ENCODE measurements around the gene BCL11B. TPM values are rescaled to one million over a fixed set of nuclear protein-coding genes. Genes with fewer than 3 reads are reported as not detected.

BCL11B gene
- total and polyA plus RNA-seq, 2 of the 8 experiments (the other 6 are each of a cell fraction or from before 2014, with no cell fraction given), result 0.63 to 5.9 TPM

DNA sequence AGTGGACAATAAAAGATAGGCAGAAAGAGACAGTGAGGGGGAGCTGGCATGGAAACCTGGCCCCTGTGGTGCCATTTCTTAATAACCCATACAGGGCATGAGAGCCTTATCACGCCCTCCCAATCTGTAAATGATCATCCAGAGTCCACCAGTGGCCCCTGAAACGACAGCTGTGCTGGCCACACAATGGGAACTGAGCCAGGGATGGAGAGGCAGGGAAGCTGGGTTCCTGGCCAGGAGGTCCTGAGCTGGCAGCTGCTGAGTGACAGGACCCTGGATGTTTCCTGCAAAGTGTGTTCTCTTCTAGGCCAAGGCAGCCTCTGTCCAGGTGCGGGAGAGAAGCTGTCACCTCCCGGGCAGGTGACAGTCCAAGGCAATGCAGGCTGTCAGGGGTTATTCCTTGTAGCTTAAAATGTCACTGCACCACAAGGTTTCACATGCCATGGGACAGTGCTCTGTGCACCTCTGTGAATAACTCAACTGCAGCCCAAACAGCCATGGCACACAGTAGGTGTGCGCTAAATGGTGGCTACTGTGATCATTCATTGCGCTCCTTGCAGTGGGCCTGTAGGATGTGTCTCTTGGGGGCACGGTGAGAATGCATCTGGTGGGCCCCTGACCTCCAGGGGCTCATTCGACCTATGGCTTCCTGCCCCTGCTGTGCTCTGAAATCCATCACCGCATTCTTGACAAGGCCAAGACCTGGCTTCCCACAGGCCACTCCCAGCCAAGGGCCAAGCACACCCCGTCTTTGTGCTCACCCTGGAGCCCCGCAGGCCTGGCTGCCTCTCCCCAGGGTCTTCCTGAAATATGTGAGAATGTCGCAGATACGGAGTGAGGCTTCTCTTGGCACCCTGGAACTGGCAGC, 46.3 kb upstream of the BCL11B start:
- no peak overlapping the region for H3K9ac ChIP-seq (replicated peaks in 1 of 4; ENCODE audit: extremely low read depth in 1 of 4, low read depth in 3 of 4, low read length in 3 of 4)
- H4K5ac ChIP-seq (ENCODE audit: insufficient read length, low read depth, low read length), result no peak overlapping the region
- 0 out of 2 replicates have a peak overlapping the region, but pooled peaks have one; percentile 29 for H3K18ac ChIP-seq (ENCODE audit: extremely low read depth, low read length)
- no peak overlapping the region for H2BK15ac ChIP-seq (ENCODE audit: low read length)
- ChIA-PET POLR2A (ENCODE audit: partially characterized antibody) (no interaction called here), CTCF (ENCODE audit: partially characterized antibody) (interaction anchor here (0.6 to 3.3 kb wide), 14 partner anchors 10 to 1336 kb away, joined by 3 to 29 read pairs (median 6); no protein-coding TSS in a partner anchor)
- no peak overlapping the region; the same call in 1 of the 2 replicates for H2AFZ ChIP-seq (ENCODE audit: low read length)
- H3K56ac ChIP-seq (replicated peaks; ENCODE audit: insufficient read length, low read depth, low read length), result no peak overlapping the region
- H2BK5ac ChIP-seq (ENCODE audit: low read depth, low read length), result 0 out of 2 replicates have a peak overlapping the region, but pooled peaks have one; percentile 42
- no peak overlapping the region; the same call in 1 of the 2 replicates for H3K27ac ChIP-seq (ENCODE audit: low read depth, low read length)
- no peak overlapping the region for H3K23ac ChIP-seq (ENCODE audit: insufficient read length)
- DNase-seq (ENCODE audit: low read depth in 1 of 2, low spot score in 2 of 2) (peak in 1 of 2 experiments; percentile 46), FAIRE-seq (no peak)
- no peak overlapping the region; the same call in 1 of the 2 replicates for H4K8ac ChIP-seq (ENCODE audit: extremely low read depth, insufficient read depth, low read length)
- no peak overlapping the region for H3K4ac ChIP-seq (replicated peaks; ENCODE audit: insufficient read length, low read depth, low read length)
- no peak overlapping the region for H4K91ac ChIP-seq (replicated peaks; ENCODE audit: insufficient read length, low read length)
- peak overlapping the region; percentile 32; the same call in 1 of the 2 replicates for H2BK12ac ChIP-seq (ENCODE audit: low read depth, low read length)
- H3K14ac ChIP-seq (ENCODE audit: insufficient read length), result no peak overlapping the region
- no peaks in the 10 kb centered on the region for H3K9me3 ChIP-seq (ENCODE audit: insufficient read depth in 2 of 2, low read depth in 1 of 2, low read length in 1 of 2)
- H2BK20ac ChIP-seq (ENCODE audit: low read length), result 0 out of 2 replicates have a peak overlapping the region, but pooled peaks have one; percentile 84
- WGBS, 2 experiments (ENCODE audit: extremely low coverage in 1 of 2, insufficient coverage in 1 of 2, insufficient read length in 1 of 2, insufficient replicate concordance in 2 of 2, low coverage in 1 of 2, low lambda C conversion rate in 2 of 2, missing lambda C conversion rate in 1 of 2), result 71% methylated on average over 13 of the region's 13 CpGs; no CpG with 5 or more reads in 1 of the 2 experiments
- H2BK120ac ChIP-seq (replicated peaks; ENCODE audit: low read depth, low read length), result no peak overlapping the region
- H3K27me3 ChIP-seq (replicated peaks in 1 of 4; ENCODE audit: control insufficient read depth in 3 of 4, extremely low read depth in 1 of 4, insufficient read depth in 3 of 4, low read length in 3 of 4), result no peaks in the 10 kb centered on the region; a peak in 2 of 7 replicates
- H3K36me3 ChIP-seq (ENCODE audit: control insufficient read depth in 2 of 4, insufficient read depth in 4 of 4, low read length in 3 of 4), result no peaks in the 10 kb centered on the region
- H4K20me1 ChIP-seq (replicated peaks in 1 of 2; ENCODE audit: control insufficient read depth in 1 of 2, insufficient read depth in 2 of 2, low read length in 2 of 2), result peaks cover 0 to 2% of the 10 kb centered on the region in 2 experiments
- no peaks in the 10 kb centered on the region for H3K79me2 ChIP-seq (ENCODE audit: control insufficient read depth in 1 of 2, insufficient read depth in 2 of 2, low read length in 2 of 2)
- peaks cover 0 to 16% (median 6%) of the 10 kb centered on the region in 4 experiments; a peak in 6 of 7 replicates for H3K4me1 ChIP-seq (replicated peaks in 1 of 4; ENCODE audit: control insufficient read depth in 3 of 4, insufficient read depth in 4 of 4, low read length in 3 of 4)
- H3K79me1 ChIP-seq (ENCODE audit: low read depth, low read length), result no peaks in the 10 kb centered on the region
- H3K4me2 ChIP-seq (ENCODE audit: insufficient read depth in 1 of 2, low read depth in 2 of 2, low read length in 2 of 2), result no peak overlapping the region
- no peak overlapping the region for H2AK5ac ChIP-seq (ENCODE audit: low read depth, low read length)
- H3K4me3 ChIP-seq (ENCODE audit: extremely low read depth in 1 of 4, insufficient read depth in 2 of 4, low read depth in 3 of 4, low read length in 4 of 4), result no peak overlapping the region
- no peaks in the 10 kb centered on the region; the same call in 1 of the 2 replicates for H3K23me2 ChIP-seq (ENCODE audit: low read depth, low read length)
- no peak for TF ChIP-seq SP4 (IDR thresholded peaks at IDR 0.05; ENCODE audit: low read length)
- TF ChIP-seq CEBPB (IDR thresholded peaks at IDR 0.05; ENCODE audit: low read depth, low read length), result no peak
- TF ChIP-seq EGR1 (IDR thresholded peaks at IDR 0.05; ENCODE audit: borderline replicate concordance, low read depth, low read length), result no peak
- no peak for TF ChIP-seq EZH2 (IDR thresholded peaks at IDR 0.05; ENCODE audit: low read depth, low read length, severe bottlenecking)
- no peak for TF ChIP-seq TAF7 (optimal IDR thresholded peaks at IDR 0.05; ENCODE audit: borderline replicate concordance, low read depth, low read length)
- TF ChIP-seq ZNF274 (IDR thresholded peaks at IDR 0.05; ENCODE audit: borderline replicate concordance, extremely low read depth, low read length), result no peak
- TF ChIP-seq HDAC6 (IDR thresholded peaks at IDR 0.05; ENCODE audit: low read depth, low read length), result no peak
- no peak for TF ChIP-seq BRCA1 (IDR thresholded peaks at IDR 0.05; ENCODE audit: low read depth, low read length)
- TF ChIP-seq RBBP5 (IDR thresholded peaks at IDR 0.05; ENCODE audit: borderline replicate concordance, low read depth, low read length), result no peak
- TF ChIP-seq BACH1 (IDR thresholded peaks at IDR 0.05; ENCODE audit: low read length), result no peak
- TF ChIP-seq JUND (IDR thresholded peaks at IDR 0.05; ENCODE audit: low read length), result no peak
- no peak for TF ChIP-seq NRF1 (IDR thresholded peaks at IDR 0.05; ENCODE audit: low read depth, low read length)

Measured in H1 (cell line).